CD4-positive, alpha-beta memory T cell (primary cell): ENCODE results near the gene NDUFV2. TPM values are rescaled to one million over a fixed set of nuclear protein-coding genes. Genes with fewer than 3 reads are reported as not detected.
A peak's percentile ranks its signal among the peaks of the same experiment; 100 is the strongest.

Experiments
- CTCF ChIA-PET: fragments of 350-600 bp; sonication (Branson Sonifier 250); formaldehyde crosslinking; loops from one replicate; lab custom pipeline; 2021; ENCODE audit warnings: inconsistent platforms; ENCODE audit not compliant: partially characterized antibody; lab: Charles Lee
- POLR2A ChIA-PET: fragments of 350-600 bp; sonication (Branson Sonifier 250); formaldehyde crosslinking; loops from one replicate; lab custom pipeline; 2021; ENCODE audit not compliant: partially characterized antibody; lab: Charles Lee
- DNase-seq, 5 donors: peaks; one replicate each; pipeline versions ENCODE4 v3.0.0 to v3.0.0-alpha.2; 2020 to 2022; ENCODE audit warnings: mixed read lengths in 1 of 5
- H3K27ac ChIP-seq: one replicate; pipeline ENCODE4 v1.7.0; 2013; ENCODE audit warnings: low read depth, low read length
- H3K27me3 ChIP-seq: 2 replicates; pipeline ENCODE4 v1.7.0; 2013; ENCODE audit warnings: mild to moderate bottlenecking, low read length, moderate library complexity; ENCODE audit not compliant: insufficient read depth
- H3K36me3 ChIP-seq: 2 replicates; pipeline ENCODE4 v1.7.0; 2013; ENCODE audit warnings: mild to moderate bottlenecking, low read length, moderate library complexity; ENCODE audit not compliant: insufficient read depth
- H3K4me1 ChIP-seq: 2 replicates; pipeline ENCODE4 v1.7.0; 2013; ENCODE audit warnings: mild to moderate bottlenecking, low read length, moderate library complexity; ENCODE audit not compliant: insufficient read depth
- H3K4me3 ChIP-seq, 2 donors: one replicate each; pipeline ENCODE4 v1.7.0; 2013; ENCODE audit warnings: low read length in 2 of 2, mild to moderate bottlenecking in 1 of 2
- H3K9me3 ChIP-seq, 2 donors: one replicate each; pipeline ENCODE4 v1.7.0; 2013; ENCODE audit warnings: low read length in 2 of 2, control low read depth in 1 of 2; ENCODE audit not compliant: control insufficient read depth in 1 of 2
- H3K27ac Mint-ChIP-seq, 7 donors: one replicate each; pipeline ENCODE4 v1.8.0; 2020 to 2021; ENCODE audit warnings: mixed read lengths in 7 of 7, mild to moderate bottlenecking in 6 of 7, inconsistent platforms in 3 of 7, moderate library complexity in 3 of 7
- H3K27me3 Mint-ChIP-seq, 2 donors: one replicate each; pipeline ENCODE4 v1.8.0; 2020 to 2021; ENCODE audit warnings: mixed read lengths in 2 of 2
- H3K36me3 Mint-ChIP-seq, 2 donors: one replicate each; pipeline ENCODE4 v1.8.0; 2020 to 2021; ENCODE audit warnings: mixed read lengths in 2 of 2, inconsistent platforms in 1 of 2, mild to moderate bottlenecking in 1 of 2
- H3K4me1 Mint-ChIP-seq, 4 donors: one replicate each; pipeline ENCODE4 v1.8.0; 2020 to 2021; ENCODE audit warnings: mixed read lengths in 4 of 4, mild to moderate bottlenecking in 1 of 4
- H3K4me3 Mint-ChIP-seq, 8 donors: one replicate each; pipeline ENCODE4 v1.8.0; 2020 to 2021; ENCODE audit warnings: mixed read lengths in 8 of 8, mild to moderate bottlenecking in 7 of 8, moderate library complexity in 6 of 8, inconsistent platforms in 3 of 8
- H3K9me3 Mint-ChIP-seq, 8 donors: one replicate each; pipeline ENCODE4 v1.8.0; 2020 to 2021; ENCODE audit warnings: mixed read lengths in 8 of 8, mild to moderate bottlenecking in 5 of 8, inconsistent platforms in 3 of 8, moderate library complexity in 1 of 8
- intact Hi-C: fragments of 100-400 bp; cut with micrococcal nuclease; formaldehyde crosslinking; loops from one replicate; pipeline ENCODE4 v1.15.1; 2023
- polyA plus RNA-seq, 2 donors: library from polyadenylated mRNA; unstranded; fragments of 300-500 nt; fragmentation: Illumina TruSeq; gene quantifications; one replicate each; pipeline ENCODE4 v1.2.3, GENCODE V29; 2021
- total RNA-seq, 2 experiments: library from RNA; stranded (reverse); gene quantifications; one replicate each; pipeline ENCODE4 v1.2.3, GENCODE V29; 2021

The NDUFV2 gene
- total and polyA plus RNA-seq, 4 experiments from 2014 or later: 135 to 281 (median 174) TPM

- H3K27me3 ChIP-seq: no peaks in the 10 kb centered on the region
- H3K4me1 ChIP-seq: peaks cover 71% of the 10 kb centered on the region
- Mint-ChIP-seq H3K27ac (peak overlapping the region in 5 of 7 donors; percentile 1 to 86 (median 54)), H3K27me3 (no peaks in the 10 kb centered on the region), H3K4me3 (peak overlapping the region in 4 of 8 donors; percentile 6 to 56 (median 14)), H3K9me3 (peaks cover 0 to 2% (median 0%) of the 10 kb centered on the region in 8 donors), H3K36me3 (peaks cover 14 to 38% of the 10 kb centered on the region in 2 donors), H3K4me1 (peaks cover 55 to 95% (median 75%) of the 10 kb centered on the region in 4 donors)
- no peaks in the 10 kb centered on the region for H3K9me3 ChIP-seq
- intact Hi-C loops: no loop called here
- H3K4me3 ChIP-seq: no peak overlapping the region
- POLR2A ChIA-PET: no interaction called here
- CTCF ChIA-PET: interaction anchor here (0.7 to 1.0 kb wide), 2 partner anchors 23 to 103 kb away, joined by 4 read pairs; no protein-coding TSS in a partner anchor
- H3K27ac ChIP-seq: no peak overlapping the region
- no peaks in the 10 kb centered on the region for H3K36me3 ChIP-seq
- DNase-seq: no peak
Measured at GRCh38 chr18:9175115-9175514, 72.6 kb downstream of the NDUFV2 start.

GRCh38 chr18:9177031-9177430 is 74.5 kb downstream of the NDUFV2 start:
- peaks cover 53 to 97% (median 73%) of the 10 kb centered on the region in 4 donors for H3K4me1 Mint-ChIP-seq
- POLR2A ChIA-PET: no interaction called here
- Histone ChIP-seq H3K9me3 (no peaks in the 10 kb centered on the region), H3K27me3 (no peaks in the 10 kb centered on the region), H3K36me3 (no peaks in the 10 kb centered on the region), H3K4me3 (no peak overlapping the region), H3K4me1 (peaks cover 80% of the 10 kb centered on the region), H3K27ac (no peak overlapping the region)
- peaks cover 8 to 27% of the 10 kb centered on the region in 2 donors for H3K36me3 Mint-ChIP-seq
- no peak overlapping the region for H3K4me3 Mint-ChIP-seq
- CTCF ChIA-PET: no interaction called here
- no peak for DNase-seq
- intact Hi-C loops: no loop called here
- no peaks in the 10 kb centered on the region for H3K27me3 Mint-ChIP-seq
- peak overlapping the region in 1 of 7 donors; percentile 47 for H3K27ac Mint-ChIP-seq
- H3K9me3 Mint-ChIP-seq: no peaks in the 10 kb centered on the region

GRCh38 chr18:9177466-9177865 is 75.0 kb downstream of the NDUFV2 start:
- Histone ChIP-seq H3K4me1 (peaks cover 79% of the 10 kb centered on the region), H3K27me3 (no peaks in the 10 kb centered on the region), H3K36me3 (no peaks in the 10 kb centered on the region), H3K4me3 (no peak overlapping the region), H3K27ac (no peak overlapping the region), H3K9me3 (no peaks in the 10 kb centered on the region)
- peaks cover 51 to 97% (median 71%) of the 10 kb centered on the region in 4 donors for H3K4me1 Mint-ChIP-seq
- no peaks in the 10 kb centered on the region for H3K27me3 Mint-ChIP-seq
- peaks cover 10 to 26% of the 10 kb centered on the region in 2 donors for H3K36me3 Mint-ChIP-seq
- no peaks in the 10 kb centered on the region for H3K9me3 Mint-ChIP-seq
- intact Hi-C loops: no loop called here
- DNase-seq: no peak
- peak overlapping the region in 3 of 8 donors; percentile 2 to 17 (median 12) for H3K4me3 Mint-ChIP-seq
- POLR2A ChIA-PET: interaction anchor here (0.8 kb wide), 1 partner anchor 104 kb away, joined by 3 read pairs; no protein-coding TSS in a partner anchor
- peak overlapping the region in 2 of 7 donors; percentile 48 to 83 for H3K27ac Mint-ChIP-seq
- CTCF ChIA-PET: no interaction called here

GRCh38 chr18:9178557-9178956 is 76.1 kb downstream of the NDUFV2 start:
- DNase-seq: no peak
- Mint-ChIP-seq H3K27ac (peak overlapping the region in 3 of 7 donors; percentile 13 to 81 (median 51)), H3K9me3 (no peaks in the 10 kb centered on the region), H3K4me1 (peaks cover 51 to 97% (median 72%) of the 10 kb centered on the region in 4 donors), H3K27me3 (no peaks in the 10 kb centered on the region), H3K4me3 (peak overlapping the region in 2 of 8 donors; percentile 26 to 48), H3K36me3 (peaks cover 19 to 34% of the 10 kb centered on the region in 2 donors)
- peaks cover 80% of the 10 kb centered on the region for H3K4me1 ChIP-seq
- ChIA-PET POLR2A (no interaction called here), CTCF (no interaction called here)
- H3K9me3 ChIP-seq: no peaks in the 10 kb centered on the region
- intact Hi-C loops: no loop called here
- no peak overlapping the region for H3K4me3 ChIP-seq
- H3K27me3 ChIP-seq: no peaks in the 10 kb centered on the region
- H3K36me3 ChIP-seq: no peaks in the 10 kb centered on the region
- H3K27ac ChIP-seq: no peak overlapping the region

GRCh38 chr18:9181275-9181674 is 78.8 kb downstream of the NDUFV2 start:
- H3K27me3 Mint-ChIP-seq: no peaks in the 10 kb centered on the region
- Histone ChIP-seq H3K36me3 (no peaks in the 10 kb centered on the region), H3K27ac (no peak overlapping the region), H3K4me3 (no peak overlapping the region), H3K9me3 (no peaks in the 10 kb centered on the region), H3K4me1 (peaks cover 88% of the 10 kb centered on the region), H3K27me3 (no peaks in the 10 kb centered on the region)
- H3K9me3 Mint-ChIP-seq: no peaks in the 10 kb centered on the region
- ChIA-PET CTCF (interaction anchor here (0.9 to 2.1 kb wide), 6 partner anchors 10 to 29 kb away, joined by 3 to 6 read pairs (median 3); no protein-coding TSS in a partner anchor), POLR2A (interaction anchor here (1.8 kb wide), 1 partner anchor 44 kb away, joined by 7 read pairs; the partner anchor contains the start of gene ANKRD12)
- intact Hi-C loops: no loop called here
- H3K36me3 Mint-ChIP-seq: peaks cover 32 to 49% of the 10 kb centered on the region in 2 donors
- DNase-seq: no peak
- H3K4me3 Mint-ChIP-seq: peak overlapping the region in 1 of 8 donors; percentile 39
- H3K27ac Mint-ChIP-seq: peak overlapping the region in 3 of 7 donors; percentile 53 to 63 (median 55)
- H3K4me1 Mint-ChIP-seq: peaks cover 56 to 96% (median 73%) of the 10 kb centered on the region in 4 donors

GRCh38 chr18:9182852-9183399 is 80.4 kb downstream of the NDUFV2 start:
- Histone ChIP-seq H3K27ac (no peak overlapping the region), H3K27me3 (no peaks in the 10 kb centered on the region), H3K9me3 (no peaks in the 10 kb centered on the region), H3K4me3 (no peak overlapping the region), H3K4me1 (peaks cover 75% of the 10 kb centered on the region), H3K36me3 (peaks cover under 1% of the 10 kb centered on the region)
- no peak for DNase-seq
- H3K4me1 Mint-ChIP-seq: peaks cover 49 to 84% (median 65%) of the 10 kb centered on the region in 4 donors
- H3K27ac Mint-ChIP-seq: peak overlapping the region in 4 of 7 donors; percentile 38 to 61 (median 41)
- peak overlapping the region in 1 of 8 donors; percentile 29 for H3K4me3 Mint-ChIP-seq
- ChIA-PET POLR2A (interaction anchor here (1.1 kb wide), 1 partner anchor 27 kb away, joined by 3 read pairs; no protein-coding TSS in a partner anchor), CTCF (interaction anchor here (1.2 kb wide), 1 partner anchor 10 kb away, joined by 3 read pairs; no protein-coding TSS in a partner anchor)
- H3K9me3 Mint-ChIP-seq: no peaks in the 10 kb centered on the region
- intact Hi-C loops: no loop called here
- H3K36me3 Mint-ChIP-seq: peaks cover 36 to 50% of the 10 kb centered on the region in 2 donors
- H3K27me3 Mint-ChIP-seq: no peaks in the 10 kb centered on the region
